ENCODE results near the gene SLC4A1. TPM values are rescaled to one million over a fixed set of nuclear protein-coding genes. Genes with fewer than 3 reads are reported as not detected.
A peak's percentile ranks its signal among the peaks of the same experiment; 100 is the strongest.

Gene SLC4A1
- total and polyA plus RNA-seq, 2 of the 13 experiments (the other 11 are each of a cell fraction or from before 2014, with no cell fraction given), result not detected

DNA sequence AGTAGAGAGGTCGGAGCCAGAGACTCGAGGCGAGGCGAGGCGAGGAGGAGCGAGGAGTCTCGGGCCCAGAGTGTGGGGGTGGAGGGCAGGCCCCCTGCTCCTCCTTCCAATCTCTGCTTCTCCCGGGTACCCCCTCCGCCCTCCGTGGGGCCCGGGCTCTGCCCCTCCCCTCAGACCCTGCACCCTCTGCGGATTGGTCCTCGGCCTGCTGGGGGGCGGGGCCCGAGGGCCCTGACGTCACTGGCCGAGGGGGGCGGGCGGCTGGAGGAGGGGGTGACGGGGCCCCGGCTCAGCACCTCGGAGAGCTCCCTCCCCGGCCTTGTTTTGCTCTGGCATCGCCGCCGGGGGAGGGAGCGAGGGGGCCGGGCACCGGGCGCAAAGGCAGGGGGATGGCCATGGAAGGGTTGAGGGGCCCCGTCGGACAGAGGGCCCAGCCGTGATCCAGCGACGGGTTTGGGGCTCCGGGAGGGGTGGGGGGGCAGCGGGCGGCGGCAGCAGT lies 40.4 kb upstream of the SLC4A1 start, which contains the start of gene RUNDC3A (continued):
- TF ChIP-seq XRCC5 (optimal IDR thresholded peaks at IDR 0.05; ENCODE audit: low read length), result no peak
- peak; percentile 90 for TF ChIP-seq HOXA9 (CRISPR knock-in tag; IDR thresholded peaks at IDR 0.05; ENCODE audit: borderline replicate concordance)
- peak; percentile 65; the same call in 1 of the 2 replicates for TF ChIP-seq ZNF558 (CRISPR knock-in tag; IDR thresholded peaks at IDR 0.05; ENCODE audit: borderline replicate concordance)
- TF ChIP-seq ZNF530 (CRISPR knock-in tag; IDR thresholded peaks at IDR 0.05; ENCODE audit: low read depth), result no peak
- TF ChIP-seq HCFC1 (IDR thresholded peaks at IDR 0.05; ENCODE audit: low read depth, low read length), result no peak
- no peak for TF ChIP-seq MIXL1 (CRISPR knock-in tag; IDR thresholded peaks at IDR 0.05)
- no peak for TF ChIP-seq PCBP2 (optimal IDR thresholded peaks at IDR 0.05; ENCODE audit: low read depth, low read length, poor library complexity, severe bottlenecking)
- peak; percentile 83; the same call in 1 of the 2 replicates for TF ChIP-seq ZNF367 (CRISPR knock-in tag; IDR thresholded peaks at IDR 0.05; ENCODE audit: borderline replicate concordance)
- TF ChIP-seq, protein P1, sequence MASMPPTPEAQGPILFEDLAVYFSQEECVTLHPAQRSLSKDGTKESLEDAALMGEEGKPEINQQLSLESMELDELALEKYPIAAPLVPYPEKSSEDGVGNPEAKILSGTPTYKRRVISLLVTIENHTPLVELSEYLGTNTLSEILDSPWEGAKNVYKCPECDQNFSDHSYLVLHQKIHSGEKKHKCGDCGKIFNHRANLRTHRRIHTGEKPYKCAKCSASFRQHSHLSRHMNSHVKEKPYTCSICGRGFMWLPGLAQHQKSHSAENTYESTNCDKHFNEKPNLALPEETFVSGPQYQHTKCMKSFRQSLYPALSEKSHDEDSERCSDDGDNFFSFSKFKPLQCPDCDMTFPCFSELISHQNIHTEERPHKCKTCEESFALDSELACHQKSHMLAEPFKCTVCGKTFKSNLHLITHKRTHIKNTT (CRISPR knock-in tag; IDR thresholded peaks at IDR 0.05), result no peak
- TF ChIP-seq ZNF792 (CRISPR knock-in tag; IDR thresholded peaks at IDR 0.05), result peak; percentile 76; the same call in 1 of the 2 replicates
- TF ChIP-seq NR2F1 (CRISPR knock-in tag; IDR thresholded peaks at IDR 0.05), result 0 out of 4 replicates have a peak, but pooled peaks of 1 of the 2 experiments have one; percentile 18
- TF ChIP-seq, protein P2, sequence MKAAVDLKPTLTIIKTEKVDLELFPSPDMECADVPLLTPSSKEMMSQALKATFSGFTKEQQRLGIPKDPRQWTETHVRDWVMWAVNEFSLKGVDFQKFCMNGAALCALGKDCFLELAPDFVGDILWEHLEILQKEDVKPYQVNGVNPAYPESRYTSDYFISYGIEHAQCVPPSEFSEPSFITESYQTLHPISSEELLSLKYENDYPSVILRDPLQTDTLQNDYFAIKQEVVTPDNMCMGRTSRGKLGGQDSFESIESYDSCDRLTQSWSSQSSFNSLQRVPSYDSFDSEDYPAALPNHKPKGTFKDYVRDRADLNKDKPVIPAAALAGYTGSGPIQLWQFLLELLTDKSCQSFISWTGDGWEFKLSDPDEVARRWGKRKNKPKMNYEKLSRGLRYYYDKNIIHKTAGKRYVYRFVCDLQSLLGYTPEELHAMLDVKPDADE (CRISPR knock-in tag; IDR thresholded peaks at IDR 0.05), result peak; percentile 72; the same call in 1 of the 2 replicates
- TF ChIP-seq, protein P3, sequence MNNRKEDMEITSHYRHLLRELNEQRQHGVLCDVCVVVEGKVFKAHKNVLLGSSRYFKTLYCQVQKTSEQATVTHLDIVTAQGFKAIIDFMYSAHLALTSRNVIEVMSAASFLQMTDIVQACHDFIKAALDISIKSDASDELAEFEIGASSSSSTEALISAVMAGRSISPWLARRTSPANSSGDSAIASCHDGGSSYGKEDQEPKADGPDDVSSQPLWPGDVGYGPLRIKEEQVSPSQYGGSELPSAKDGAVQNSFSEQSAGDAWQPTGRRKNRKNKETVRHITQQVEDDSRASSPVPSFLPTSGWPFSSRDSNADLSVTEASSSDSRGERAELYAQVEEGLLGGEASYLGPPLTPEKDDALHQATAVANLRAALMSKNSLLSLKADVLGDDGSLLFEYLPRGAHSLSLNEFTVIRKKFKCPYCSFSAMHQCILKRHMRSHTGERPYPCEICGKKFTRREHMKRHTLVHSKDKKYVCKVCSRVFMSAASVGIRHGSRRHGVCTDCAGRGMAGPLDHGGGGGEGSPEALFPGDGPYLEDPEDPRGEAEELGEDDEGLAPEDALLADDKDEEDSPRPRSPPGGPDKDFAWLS (CRISPR knock-in tag; IDR thresholded peaks at IDR 0.05; ENCODE audit: borderline replicate concordance), result no peak
- TF ChIP-seq, protein P4, sequence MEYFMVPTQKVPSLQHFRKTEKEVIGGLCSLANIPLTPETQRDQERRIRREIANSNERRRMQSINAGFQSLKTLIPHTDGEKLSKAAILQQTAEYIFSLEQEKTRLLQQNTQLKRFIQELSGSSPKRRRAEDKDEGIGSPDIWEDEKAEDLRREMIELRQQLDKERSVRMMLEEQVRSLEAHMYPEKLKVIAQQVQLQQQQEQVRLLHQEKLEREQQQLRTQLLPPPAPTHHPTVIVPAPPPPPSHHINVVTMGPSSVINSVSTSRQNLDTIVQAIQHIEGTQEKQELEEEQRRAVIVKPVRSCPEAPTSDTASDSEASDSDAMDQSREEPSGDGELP (IDR thresholded peaks at IDR 0.05; ENCODE audit: borderline replicate concordance, low read depth), result peak; percentile 27; the same call in 1 of the 2 replicates
- no peak for TF ChIP-seq ZNF256 (CRISPR knock-in tag; conservative IDR thresholded peaks at IDR 0.05)
- peak; percentile 63; the same call in 1 of the 2 replicates for TF ChIP-seq ZNF672 (CRISPR knock-in tag; IDR thresholded peaks at IDR 0.05)
- TF ChIP-seq BCL6 (CRISPR knock-in tag; IDR thresholded peaks at IDR 0.05), result peak; percentile 61
- no peak for TF ChIP-seq SP1 (IDR thresholded peaks at IDR 0.05)
- TF ChIP-seq SP1 (CRISPR knock-in tag; IDR thresholded peaks at IDR 0.05), result peak; percentile 83
- TF ChIP-seq, protein P5, sequence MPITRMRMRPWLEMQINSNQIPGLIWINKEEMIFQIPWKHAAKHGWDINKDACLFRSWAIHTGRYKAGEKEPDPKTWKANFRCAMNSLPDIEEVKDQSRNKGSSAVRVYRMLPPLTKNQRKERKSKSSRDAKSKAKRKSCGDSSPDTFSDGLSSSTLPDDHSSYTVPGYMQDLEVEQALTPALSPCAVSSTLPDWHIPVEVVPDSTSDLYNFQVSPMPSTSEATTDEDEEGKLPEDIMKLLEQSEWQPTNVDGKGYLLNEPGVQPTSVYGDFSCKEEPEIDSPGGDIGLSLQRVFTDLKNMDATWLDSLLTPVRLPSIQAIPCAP (CRISPR knock-in tag; IDR thresholded peaks at IDR 0.05; ENCODE audit: low read depth), result no peak
- no peak for TF ChIP-seq HOXA7 (CRISPR knock-in tag; IDR thresholded peaks at IDR 0.05)
- TF ChIP-seq TCF7L2 (IDR thresholded peaks at IDR 0.05; ENCODE audit: low read depth, low read length), result no peak
- 0 out of 2 replicates have a peak, but pooled peaks have one; percentile 48 for TF ChIP-seq ZNF205 (CRISPR knock-in tag; IDR thresholded peaks at IDR 0.05)
- no peak for TF ChIP-seq ZNF570 (CRISPR knock-in tag; IDR thresholded peaks at IDR 0.05; ENCODE audit: borderline replicate concordance)
- no peak for TF ChIP-seq PHF5A (CRISPR knock-in tag; IDR thresholded peaks at IDR 0.05; ENCODE audit: low read depth, unreplicated experiment)
